Keratinocyte (primary cell): ENCODE results near the gene GLUL. TPM values are rescaled to one million over a fixed set of nuclear protein-coding genes. Genes with fewer than 3 reads are reported as not detected.

Experiments
- DNase-seq: peaks from one replicate; pipeline ENCODE4 v3.0.0-alpha.2; 2011; ENCODE audit warnings: low read depth, missing footprints, low spot score
- FAIRE-seq: peaks from 2 replicates; lab custom pipeline; 2011; peaks lifted over from hg19 to GRCh38; lab: Jason Lieb, UNC
- H2AFZ ChIP-seq: 2 replicates; pipeline ENCODE4 v1.6.0; 2012; ENCODE audit warnings: low read length, control low read depth, inconsistent platforms; ENCODE audit not compliant: control insufficient read depth
- H3K27ac ChIP-seq: 2 replicates; pipeline ENCODE4 v1.5.1; 2011; ENCODE audit warnings: low read length; ENCODE audit not compliant: control insufficient read depth, insufficient read depth
- H3K27me3 ChIP-seq: 3 replicates; pipeline ENCODE4 v1.6.0; 2011; ENCODE audit warnings: low read length; ENCODE audit not compliant: control insufficient read depth, insufficient read depth; ENCODE audit errors: extremely low read depth
- H3K36me3 ChIP-seq, 2 experiments: 2 replicates in 1 of 2; 3 replicates in 1 of 2; pipeline ENCODE4 v1.5.1; 2011; ENCODE audit warnings: low read length in 2 of 2, mild to moderate bottlenecking in 1 of 2; ENCODE audit not compliant: control insufficient read depth in 2 of 2, insufficient read depth in 2 of 2; ENCODE audit errors: extremely low read depth in 1 of 2
- H3K4me1 ChIP-seq: 3 replicates; pipeline ENCODE4 v1.5.1; 2011; ENCODE audit warnings: low read length; ENCODE audit not compliant: control insufficient read depth, insufficient read depth; ENCODE audit errors: extremely low read depth
- H3K4me2 ChIP-seq: 3 replicates; pipeline ENCODE4 v1.6.0; 2011; ENCODE audit warnings: low read depth, low read length; ENCODE audit not compliant: control insufficient read depth, insufficient read depth; ENCODE audit errors: extremely low read depth
- H3K4me3 ChIP-seq, 3 experiments: fragments of 200-600 bp in 1 of 3; sonication (generic) in 1 of 3; 2 replicates in 2 of 3; 3 replicates in 1 of 3; pipeline ENCODE4 v1.5.1; 2011 to 2016; ENCODE audit warnings: low read length in 3 of 3, mild to moderate bottlenecking in 3 of 3, control low read depth in 2 of 3, inconsistent platforms in 1 of 3, low read depth in 1 of 3, mixed read lengths in 1 of 3, mixed run types in 1 of 3, moderate library complexity in 1 of 3; ENCODE audit not compliant: control insufficient read depth in 2 of 3, insufficient read depth in 2 of 3; ENCODE audit errors: extremely low read depth in 1 of 3
- H3K79me2 ChIP-seq: 2 replicates; pipeline ENCODE4 v1.6.0; 2012; ENCODE audit warnings: low read length; ENCODE audit not compliant: control insufficient read depth, insufficient read depth
- H3K9ac ChIP-seq: 3 replicates; pipeline ENCODE4 v1.6.0; 2011; ENCODE audit warnings: low read length; ENCODE audit not compliant: control insufficient read depth, insufficient read depth; ENCODE audit errors: extremely low read depth
- H3K9me1 ChIP-seq: 3 replicates; pipeline ENCODE4 v1.6.0; 2011; ENCODE audit warnings: low read length; ENCODE audit not compliant: control insufficient read depth, insufficient read depth; ENCODE audit errors: extremely low read depth
- H3K9me3 ChIP-seq: 2 replicates; pipeline ENCODE4 v1.5.1; 2012; ENCODE audit warnings: low read depth, low read length; ENCODE audit not compliant: control insufficient read depth
- H4K20me1 ChIP-seq: 3 replicates; pipeline ENCODE4 v1.6.0; 2011; ENCODE audit warnings: low read length; ENCODE audit not compliant: control insufficient read depth, insufficient read depth; ENCODE audit errors: extremely low read depth
- CTCF ChIP-seq, 3 experiments: IDR thresholded peaks in 1 of 3; conservative IDR thresholded peaks in 1 of 3; optimal IDR thresholded peaks in 1 of 3; 2 replicates in 2 of 3; 3 replicates in 1 of 3; pipeline versions ENCODE3 to v1.5.1; 2011; ENCODE audit warnings: low read length in 3 of 3, mild to moderate bottlenecking in 3 of 3, moderate library complexity in 2 of 3, control low read depth in 1 of 3, inconsistent platforms in 1 of 3; ENCODE audit not compliant: insufficient read depth in 2 of 3; ENCODE audit errors: extremely low read depth in 1 of 3
- EZH2 ChIP-seq: IDR thresholded peaks from one replicate; pipeline ENCODE4 v1.6.1; 2012; ENCODE audit warnings: inconsistent platforms, mild to moderate bottlenecking, low read length, moderate library complexity
- dilution Hi-C: fragments of 300-500 bp; cut with MboI; formaldehyde crosslinking; loops from one replicate; pipeline ENCODE4 v1.7.0; 2020; ENCODE audit warnings: low sequenced_read_pairs; ENCODE audit not compliant: extremely low pct_ligation_motif_present
- polyA plus RNA-seq, 5 experiments: library from polyadenylated mRNA; depleted of rRNA in 3 of 5; stranded (reverse) in 3 of 5; stranded (forward) in 1 of 5; unstranded in 1 of 5; fragments of >200 nt; gene quantifications; 1 replicate in 1 of 5; 2 replicates in 3 of 5; 3 replicates in 1 of 5; pipeline versions ENCODE4 v1.2.1 to v1.2.3, GENCODE V29; 2011 to 2012; ENCODE audit warnings: missing spikeins in 2 of 5, low read depth in 1 of 5, low replicate concordance in 1 of 5

The GLUL gene
- polyA plus RNA-seq, 1 donor (not counting 4 experiments of a cell fraction or from before 2014, with no cell fraction given): 593 TPM

GRCh38 chr1:182426442-182427430 is 35.1 kb upstream of the GLUL start:
- H2AFZ ChIP-seq: no peak overlapping the region
- H3K9me1 ChIP-seq: no peaks in the 10 kb centered on the region
- H3K9ac ChIP-seq: no peak overlapping the region
- H3K79me2 ChIP-seq: no peaks in the 10 kb centered on the region
- H3K4me3 ChIP-seq: no peak overlapping the region
- H3K4me2 ChIP-seq: no peak overlapping the region
- dilution Hi-C loops: loop anchor here (25.0 kb wide), 1 partner anchor 161 kb away; the partner anchor contains the start of gene RNASEL
- H3K36me3 ChIP-seq: no peaks in the 10 kb centered on the region
- H3K27me3 ChIP-seq: no peaks in the 10 kb centered on the region
- no peaks in the 10 kb centered on the region for H3K4me1 ChIP-seq
- no peaks in the 10 kb centered on the region for H3K9me3 ChIP-seq
- DNase-seq (no peak), FAIRE-seq (no peak)
- H3K27ac ChIP-seq: no peak overlapping the region
- TF ChIP-seq EZH2: no peak
- TF ChIP-seq CTCF (optimal IDR thresholded peaks at IDR 0.05 in 1 of 3, IDR thresholded peaks at IDR 0.05 in 1 of 3, conservative IDR thresholded peaks at IDR 0.05 in 1 of 3; ENCODE audit: extremely low read depth in 1 of 3, insufficient read depth in 2 of 3, low read length in 3 of 3): no peak
- no peaks in the 10 kb centered on the region for H4K20me1 ChIP-seq

DNA sequence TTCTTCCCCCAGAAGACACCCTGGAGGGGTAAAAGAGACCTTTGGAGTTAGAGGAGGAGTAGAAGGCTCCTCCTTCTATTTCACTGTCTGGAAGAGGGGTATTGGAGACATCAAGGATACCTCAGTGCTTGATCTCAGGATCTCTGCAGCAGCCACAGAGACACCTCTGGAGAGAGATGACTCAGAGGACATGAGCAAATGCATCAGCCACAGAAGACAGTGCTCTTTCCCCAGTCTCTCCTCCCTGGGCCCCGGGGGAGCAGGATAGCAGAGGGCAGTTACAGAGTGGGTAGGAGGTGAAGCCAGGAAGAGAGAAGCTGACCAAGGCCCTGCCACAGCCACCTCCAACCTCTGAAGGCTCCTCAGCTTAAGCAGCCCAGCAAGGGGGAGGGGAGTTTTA is 24.2 kb upstream of the GLUL start:
- peaks cover 5% of the 10 kb centered on the region for H3K27me3 ChIP-seq
- H3K9me1 ChIP-seq: no peaks in the 10 kb centered on the region
- no peaks in the 10 kb centered on the region for H3K79me2 ChIP-seq
- no peak overlapping the region for H3K27ac ChIP-seq
- H3K36me3 ChIP-seq: no peaks in the 10 kb centered on the region
- DNase-seq: no peak
- TF ChIP-seq CTCF (optimal IDR thresholded peaks at IDR 0.05 in 1 of 3, IDR thresholded peaks at IDR 0.05 in 1 of 3, conservative IDR thresholded peaks at IDR 0.05 in 1 of 3; ENCODE audit: extremely low read depth in 1 of 3, insufficient read depth in 2 of 3, low read length in 3 of 3): no peak
- TF ChIP-seq EZH2: no peak
- H2AFZ ChIP-seq: no peak overlapping the region
- dilution Hi-C loops: no loop called here
- no peaks in the 10 kb centered on the region for H4K20me1 ChIP-seq
- no peak for FAIRE-seq
- H3K9ac ChIP-seq: no peak overlapping the region
- H3K9me3 ChIP-seq: no peaks in the 10 kb centered on the region
- H3K4me3 ChIP-seq: no peak overlapping the region
- no peaks in the 10 kb centered on the region for H3K4me1 ChIP-seq
- no peak overlapping the region for H3K4me2 ChIP-seq
